Peyer's patch (tissue), 4 donors: ENCODE results near the gene ATP5F1B. TPM values are rescaled to one million over a fixed set of nuclear protein-coding genes. Genes with fewer than 3 reads are reported as not detected.

ENCODE experiments used
- DNase-seq, 3 donors: peaks; one replicate each; pipeline ENCODE4 v3.0.0-alpha.2; 2017 to 2019
- H3K27ac ChIP-seq, 4 donors: fragments of 200-600 bp; sonication (generic); one replicate each; pipeline ENCODE4 v1.5.1; 2016 to 2019
- H3K27me3 ChIP-seq, 2 donors: fragments of 200-600 bp; sonication (generic); one replicate each; pipeline ENCODE4 v1.5.1; 2019
- H3K36me3 ChIP-seq, 3 donors: fragments of 200-600 bp; sonication (generic); one replicate each; pipeline ENCODE4 v1.5.1; 2016 to 2019
- H3K4me1 ChIP-seq, 4 donors: fragments of 200-600 bp; sonication (generic); one replicate each; pipeline ENCODE4 v1.5.1; 2016 to 2019
- H3K4me3 ChIP-seq, 4 donors: fragments of 200-600 bp; sonication (generic); 1 replicate in 3 of 4; 2 replicates in 1 of 4; pipeline ENCODE4 v1.5.1; 2016 to 2019; ENCODE audit warnings: mild to moderate bottlenecking in 1 of 4
- H3K9me3 ChIP-seq, 4 donors: fragments of 200-600 bp; sonication (generic); one replicate each; pipeline ENCODE4 v1.5.1; 2016 to 2019; ENCODE audit warnings: mild to moderate bottlenecking in 1 of 4
- CTCF ChIP-seq, 6 experiments: fragments of 450-650 bp in 4 of 6; fragments of 200-600 bp in 2 of 6; sonication (generic) in 1 of 6; IDR thresholded peaks; one replicate each; pipeline ENCODE4 v1.5.1; 2017 to 2019; ENCODE audit warnings: antibody characterized with exemption in 6 of 6, mild to moderate bottlenecking in 3 of 6, moderate library complexity in 1 of 6
- POLR2A ChIP-seq, 2 donors: fragments of 450-650 bp; IDR thresholded peaks; one replicate each; pipeline ENCODE4 v1.5.1; 2017; ENCODE audit warnings: antibody characterized with exemption in 2 of 2, mild to moderate bottlenecking in 2 of 2, moderate library complexity in 2 of 2
- total RNA-seq, 4 donors: library from RNA; depleted of rRNA; stranded (reverse); fragments of >200 nt; gene quantifications; one replicate each; pipeline ENCODE4 v1.1.0, GENCODE V29; 2016

Gene ATP5F1B
- total RNA-seq, 4 donors from 2014 or later = 333 to 768 (median 688) TPM

GRCh38 chr12:56602239-56602638 is 43.5 kb downstream of the ATP5F1B start:
- H3K4me3 ChIP-seq = no peak overlapping the region
- no peaks in the 10 kb centered on the region for H3K27me3 ChIP-seq
- DNase-seq = no peak
- H3K9me3 ChIP-seq = no peaks in the 10 kb centered on the region
- no peak overlapping the region for H3K27ac ChIP-seq
- H3K36me3 ChIP-seq = peaks cover 0 to 100% (median 0%) of the 10 kb centered on the region in 3 donors
- TF ChIP-seq POLR2A (IDR thresholded peaks at IDR 0.05) (no peak), CTCF (IDR thresholded peaks at IDR 0.05) (no peak)
- no peaks in the 10 kb centered on the region for H3K4me1 ChIP-seq

GRCh38 chr12:56601503-56601902 is 44.3 kb downstream of the ATP5F1B start:
- peaks cover 0 to 100% (median 0%) of the 10 kb centered on the region in 3 donors for H3K36me3 ChIP-seq
- no peaks in the 10 kb centered on the region for H3K4me1 ChIP-seq
- TF ChIP-seq POLR2A (IDR thresholded peaks at IDR 0.05) (no peak), CTCF (IDR thresholded peaks at IDR 0.05) (no peak)
- no peaks in the 10 kb centered on the region for H3K9me3 ChIP-seq
- no peak overlapping the region for H3K4me3 ChIP-seq
- no peaks in the 10 kb centered on the region for H3K27me3 ChIP-seq
- H3K27ac ChIP-seq = no peak overlapping the region
- peak in 1 of 3 donors; percentile 23 for DNase-seq

DNA sequence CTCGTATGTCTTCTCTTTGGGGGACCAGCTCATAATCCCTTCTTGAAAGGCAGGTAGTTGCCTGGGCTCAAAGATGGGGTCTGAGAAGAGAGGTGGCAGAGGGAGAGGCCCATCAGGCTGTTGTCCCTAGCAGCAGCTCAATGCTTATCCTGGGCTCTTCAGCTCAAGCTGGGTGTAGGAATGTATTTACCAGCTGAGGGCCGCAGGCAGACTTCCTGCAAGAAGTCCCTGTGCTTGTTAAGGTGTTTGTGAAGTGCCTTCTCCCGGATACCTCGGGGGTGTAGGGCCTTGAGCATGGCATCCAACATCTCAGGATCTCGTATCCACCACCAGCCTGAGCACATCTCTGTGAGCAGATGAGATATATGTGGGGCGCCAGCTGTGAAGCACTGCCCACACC is 45.0 kb downstream of the ATP5F1B start:
- TF ChIP-seq POLR2A (IDR thresholded peaks at IDR 0.05) (no peak), CTCF (IDR thresholded peaks at IDR 0.05) (no peak)
- Histone ChIP-seq H3K4me3 (no peak overlapping the region), H3K27me3 (no peaks in the 10 kb centered on the region), H3K9me3 (no peaks in the 10 kb centered on the region), H3K36me3 (peaks cover 0 to 95% (median 0%) of the 10 kb centered on the region in 3 donors), H3K27ac (no peak overlapping the region), H3K4me1 (no peaks in the 10 kb centered on the region)
- no peak for DNase-seq

DNA sequence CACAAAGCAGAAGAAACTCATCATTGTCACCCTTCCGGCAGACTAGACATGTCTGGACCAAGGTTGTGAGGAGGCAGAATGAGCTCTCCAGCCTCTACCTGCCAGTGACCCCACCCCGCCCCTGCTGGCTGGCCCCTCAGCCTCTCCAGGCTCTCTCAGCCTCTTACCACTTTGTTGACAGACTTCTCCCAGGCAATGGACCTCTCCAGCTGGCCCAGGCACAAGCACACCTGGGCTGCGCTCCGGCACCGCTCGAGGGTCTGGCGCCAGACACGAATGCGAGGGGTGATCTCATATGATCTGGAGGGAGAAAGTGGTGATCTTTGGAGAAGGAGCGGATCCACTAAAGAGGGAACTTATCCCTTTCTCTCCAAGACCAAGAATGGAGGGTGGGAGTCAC is 46.0 kb downstream of the ATP5F1B start:
- TF ChIP-seq CTCF (IDR thresholded peaks at IDR 0.05) = no peak
- TF ChIP-seq POLR2A (IDR thresholded peaks at IDR 0.05) = no peak
- DNase-seq = no peak
- peaks cover 0 to 93% (median 0%) of the 10 kb centered on the region in 3 donors for H3K36me3 ChIP-seq

DNA sequence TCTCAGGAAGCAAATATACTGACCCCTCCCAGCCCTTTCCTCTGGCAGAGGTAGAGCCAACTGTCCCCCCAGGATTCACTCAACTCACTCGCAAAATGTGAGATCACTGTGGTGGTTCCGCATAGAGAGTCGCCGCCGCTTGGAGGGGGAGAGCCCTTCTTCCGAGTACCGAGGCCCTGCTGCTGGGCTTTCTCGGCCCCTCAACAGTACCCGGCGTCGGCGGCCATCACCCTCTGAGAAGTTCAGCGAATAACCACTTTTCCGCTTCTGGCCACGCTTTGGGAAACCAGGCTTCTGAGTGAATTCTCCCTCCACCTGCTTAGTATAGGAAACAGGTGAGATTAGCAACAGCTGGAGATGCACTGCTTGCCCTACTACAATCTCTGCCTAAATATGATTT is 46.7 kb downstream of the ATP5F1B start:
- Histone ChIP-seq H3K36me3 (peaks cover 0 to 85% (median 0%) of the 10 kb centered on the region in 3 donors), H3K4me3 (no peak overlapping the region), H3K27me3 (no peaks in the 10 kb centered on the region), H3K9me3 (no peaks in the 10 kb centered on the region), H3K27ac (no peak overlapping the region), H3K4me1 (no peaks in the 10 kb centered on the region)
- TF ChIP-seq POLR2A (IDR thresholded peaks at IDR 0.05) (no peak), CTCF (IDR thresholded peaks at IDR 0.05) (no peak)
- DNase-seq = no peak

More for the DNA sequence above, 46.0 kb downstream of the ATP5F1B start:
- Histone ChIP-seq H3K27ac (no peak overlapping the region), H3K4me3 (no peak overlapping the region), H3K4me1 (no peaks in the 10 kb centered on the region), H3K9me3 (no peaks in the 10 kb centered on the region), H3K27me3 (no peaks in the 10 kb centered on the region)

- no peak for DNase-seq
- TF ChIP-seq CTCF (IDR thresholded peaks at IDR 0.05) (no peak), POLR2A (IDR thresholded peaks at IDR 0.05) (no peak)
- Histone ChIP-seq H3K27ac (no peak overlapping the region), H3K27me3 (no peaks in the 10 kb centered on the region), H3K4me1 (no peaks in the 10 kb centered on the region), H3K4me3 (no peak overlapping the region), H3K9me3 (no peaks in the 10 kb centered on the region), H3K36me3 (peaks cover 0 to 63% (median 0%) of the 10 kb centered on the region in 3 donors)
These were observed 49.0 kb downstream of the ATP5F1B start for GRCh38 chr12:56596815-56597214.
